ENCODE measurements around the gene FOXK2. TPM values are rescaled to one million over a fixed set of nuclear protein-coding genes. Genes with fewer than 3 reads are reported as not detected.
"Not testable (repeated sequence)": the region's sequence is repeated elsewhere in the genome, so short reads cannot be mapped to it uniquely, and the experiment has no call there.

The FOXK2 gene
- total RNA-seq, 4 donors from 2014 or later = 40.4 to 76.7 (median 52.4) TPM

GRCh38 chr17:82507631-82508175 is 11.8 kb upstream of the FOXK2 start:
- no peak overlapping the region for H3K4me3 ChIP-seq (ENCODE audit: low read depth, poor library complexity, severe bottlenecking)
- no peak for DNase-seq (ENCODE audit: low spot score in 2 of 2)
- TF ChIP-seq POLR2A (IDR thresholded peaks at IDR 0.05) = no peak
- no peak for TF ChIP-seq CTCF (IDR thresholded peaks at IDR 0.05)
- 81 to 91% methylated on average over 7 of the region's 7 CpGs for WGBS, 2 donors
- intact Hi-C loops (cut with DNase I; ENCODE audit: low total_unique reads) = no loop called here

- H3K4me3 ChIP-seq (ENCODE audit: low read depth, poor library complexity, severe bottlenecking) = not testable (repeated sequence)
Measured at GRCh38 chr17:82511642-82512041, 7.9 kb upstream of the FOXK2 start.

GRCh38 chr17:82513864-82514263 is 5.7 kb upstream of the FOXK2 start:
- intact Hi-C loops (cut with DNase I; ENCODE audit: low total_unique reads); H3K4me3 ChIP-seq (ENCODE audit: low read depth, poor library complexity, severe bottlenecking); DNase-seq (ENCODE audit: low spot score in 2 of 2): not testable (repeated sequence)
- 93 to 94% methylated on average over 10 of the region's 10 CpGs for WGBS, 2 donors

More at GRCh38 chr17:82511642-82512041, 7.9 kb upstream of the FOXK2 start:
- intact Hi-C loops (cut with DNase I; ENCODE audit: low total_unique reads); DNase-seq (ENCODE audit: low spot score in 2 of 2): not testable (repeated sequence)
- WGBS, 2 donors = 91 to 96% methylated on average over 5 of the region's 5 CpGs

- DNase-seq (ENCODE audit: low spot score in 2 of 2) = no peak
- 73 to 80% methylated on average over 10 of the region's 10 CpGs for WGBS, 2 donors
- TF ChIP-seq POLR2A (IDR thresholded peaks at IDR 0.05) = no peak
- no peak for TF ChIP-seq CTCF (IDR thresholded peaks at IDR 0.05)
- intact Hi-C loops (cut with DNase I; ENCODE audit: low total_unique reads) = no loop called here
- no peak overlapping the region for H3K4me3 ChIP-seq (ENCODE audit: low read depth, poor library complexity, severe bottlenecking)
Measured at GRCh38 chr17:82517230-82517865, 2.2 kb upstream of the FOXK2 start.

GRCh38 chr17:82519971-82520903 is 705 bp downstream of the FOXK2 start:
- TF ChIP-seq POLR2A (IDR thresholded peaks at IDR 0.05) (no peak), CTCF (IDR thresholded peaks at IDR 0.05) (no peak)
- DNase-seq (ENCODE audit: low spot score in 2 of 2) = peak in 1 of 2 donors; percentile 90
- 0% methylated on average over 12 to 50 of the region's 94 CpGs for WGBS, 2 donors
- intact Hi-C loops (cut with DNase I; ENCODE audit: low total_unique reads) = no loop called here
- H3K4me3 ChIP-seq (ENCODE audit: low read depth, poor library complexity, severe bottlenecking) = peak overlapping the region; percentile 68

- WGBS, 2 donors = 23 to 30% methylated on average over 4 of the region's 4 CpGs
- intact Hi-C loops (cut with DNase I; ENCODE audit: low total_unique reads) = no loop called here
- H3K4me3 ChIP-seq (ENCODE audit: low read depth, poor library complexity, severe bottlenecking) = no peak overlapping the region
- TF ChIP-seq CTCF (IDR thresholded peaks at IDR 0.05) = no peak
- TF ChIP-seq POLR2A (IDR thresholded peaks at IDR 0.05) = no peak
- DNase-seq (ENCODE audit: low spot score in 2 of 2) = no peak
Measured at GRCh38 chr17:82524540-82524939, 5.0 kb downstream of the FOXK2 start.
